ENCODE results near the gene HOOK2.

The HOOK2 gene

DNA sequence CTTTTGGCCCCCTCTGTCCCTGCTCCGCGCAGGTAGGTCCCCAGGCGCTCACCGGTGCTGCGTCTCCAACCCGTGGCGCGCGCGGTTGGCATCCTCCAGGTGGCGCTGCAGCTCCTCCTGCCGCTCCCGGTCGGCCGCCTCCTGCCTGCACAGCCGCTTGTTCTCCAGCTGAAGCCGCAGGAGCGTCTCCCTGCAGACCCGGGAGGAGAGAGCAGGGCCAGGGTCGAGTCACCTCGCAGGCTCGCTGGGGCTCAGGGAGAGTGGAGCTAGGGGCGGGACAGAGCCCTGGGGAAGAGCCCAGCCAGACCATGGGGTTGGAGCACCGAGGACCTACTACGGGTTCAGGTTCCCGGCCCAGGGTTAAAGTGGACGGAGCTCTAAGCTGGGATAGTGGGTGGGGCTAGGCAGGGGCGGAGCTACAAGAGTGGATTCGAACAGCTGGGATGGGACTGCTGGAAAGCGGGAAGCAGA, 9.3 kb downstream of the HOOK2 start:
- TF ChIP-seq CTCF (IDR thresholded peaks at IDR 0.05): peak; percentile 68
- no peak overlapping the region for H3K4me3 ChIP-seq (ENCODE audit: low read depth in 1 of 2, low read length in 1 of 2)
- no peaks in the 10 kb centered on the region for H3K36me3 ChIP-seq
- no peaks in the 10 kb centered on the region for H3K9me3 ChIP-seq
- peaks cover 0 to 7% of the 10 kb centered on the region in 2 experiments for H3K4me1 ChIP-seq (ENCODE audit: control insufficient read depth in 1 of 2, insufficient read depth in 1 of 2, low read depth in 1 of 2, low read length in 1 of 2)
- H3K27me3 ChIP-seq: no peaks in the 10 kb centered on the region
- H3K27ac ChIP-seq: peak overlapping the region; percentile 20

DNA sequence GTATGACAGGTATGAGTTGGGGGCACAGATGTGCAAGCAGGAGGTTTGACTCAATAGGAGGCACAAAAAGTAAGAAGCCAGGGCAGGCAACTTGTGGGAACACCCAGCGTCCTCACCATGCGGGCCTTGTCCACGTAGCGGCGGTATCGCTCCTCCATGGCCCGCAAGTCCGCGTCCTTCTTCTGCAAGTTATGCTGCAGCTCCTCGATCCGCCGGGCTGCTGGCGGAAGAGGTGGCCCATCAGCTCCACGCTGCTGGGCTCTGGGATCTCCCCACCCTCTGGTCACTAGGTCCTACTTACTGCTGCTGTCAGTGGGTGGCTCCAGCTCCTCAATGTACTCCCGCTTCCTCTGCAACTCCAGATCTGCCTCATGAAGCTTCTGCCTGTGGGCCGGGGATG, 10.7 kb downstream of the HOOK2 start:
- H3K4me3 ChIP-seq (ENCODE audit: low read depth in 1 of 2, low read length in 1 of 2): no peak overlapping the region
- no peak for TF ChIP-seq CTCF (IDR thresholded peaks at IDR 0.05)
- no peaks in the 10 kb centered on the region for H3K36me3 ChIP-seq
- H3K27ac ChIP-seq: no peak overlapping the region
- H3K9me3 ChIP-seq: no peaks in the 10 kb centered on the region
- peaks cover 0 to under 1% of the 10 kb centered on the region in 2 experiments for H3K4me1 ChIP-seq (ENCODE audit: control insufficient read depth in 1 of 2, insufficient read depth in 1 of 2, low read depth in 1 of 2, low read length in 1 of 2)
- no peaks in the 10 kb centered on the region for H3K27me3 ChIP-seq

GRCh38 chr19:12763100-12763499, 12.3 kb downstream of the HOOK2 start:
- Histone ChIP-seq H3K4me1 (ENCODE audit: control insufficient read depth in 1 of 2, insufficient read depth in 1 of 2, low read depth in 1 of 2, low read length in 1 of 2) (no peaks in the 10 kb centered on the region), H3K36me3 (no peaks in the 10 kb centered on the region), H3K9me3 (no peaks in the 10 kb centered on the region), H3K4me3 (ENCODE audit: low read depth in 1 of 2, low read length in 1 of 2) (no peak overlapping the region), H3K27me3 (peaks cover 2% of the 10 kb centered on the region), H3K27ac (no peak overlapping the region)
- no peak for TF ChIP-seq CTCF (IDR thresholded peaks at IDR 0.05)

GRCh38 chr19:12759686-12760085, 15.7 kb downstream of the HOOK2 start:
- H3K4me3 ChIP-seq (ENCODE audit: low read depth in 1 of 2, low read length in 1 of 2): no peak overlapping the region
- TF ChIP-seq CTCF (IDR thresholded peaks at IDR 0.05): no peak

DNA sequence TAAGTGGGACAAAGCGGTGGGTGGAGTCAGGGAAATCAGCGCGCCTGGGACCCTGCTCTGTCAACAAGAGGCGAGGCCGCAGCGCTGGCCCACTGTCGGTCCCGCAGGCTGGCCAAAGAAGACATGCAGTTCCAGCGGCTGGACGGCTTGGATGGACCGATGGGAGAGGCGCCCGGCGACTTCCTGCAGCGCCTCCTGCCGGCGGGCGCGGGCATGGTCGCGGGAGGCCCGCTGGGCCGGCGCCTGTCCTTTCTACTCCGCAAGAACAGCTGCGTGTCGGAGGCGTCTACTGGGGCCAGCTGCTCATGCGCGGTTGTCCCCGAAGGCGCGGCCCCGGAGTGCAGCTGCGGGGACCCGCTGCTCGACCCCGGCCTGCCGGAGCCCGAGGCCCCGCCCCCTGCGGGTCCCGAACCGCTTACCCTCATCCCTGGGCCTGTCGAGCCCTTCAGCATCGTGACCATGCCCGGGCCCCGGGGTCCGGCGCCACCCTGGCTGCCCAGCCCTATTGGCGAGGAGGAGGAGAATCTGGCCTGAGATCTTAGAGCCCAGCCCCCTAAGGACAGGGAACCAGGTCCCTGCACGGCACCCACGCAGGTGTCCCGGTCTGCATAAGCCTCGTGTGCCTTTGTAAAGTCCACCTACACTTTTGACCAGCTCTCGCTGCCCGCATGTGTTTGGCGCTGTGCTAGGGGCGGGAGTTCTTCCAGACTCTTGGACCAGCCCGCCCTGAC, 17.6 kb downstream of the HOOK2 start:
- Histone ChIP-seq H3K4me1 (ENCODE audit: control insufficient read depth in 1 of 2, insufficient read depth in 1 of 2, low read depth in 1 of 2, low read length in 1 of 2) (peaks cover 3 to 8% of the 10 kb centered on the region in 2 experiments), H3K36me3 (no peaks in the 10 kb centered on the region), H3K27ac (no peak overlapping the region), H3K27me3 (peaks cover 52% of the 10 kb centered on the region), H3K9me3 (no peaks in the 10 kb centered on the region), H3K4me3 (ENCODE audit: low read depth in 1 of 2, low read length in 1 of 2) (peak overlapping the region; percentile 29 to 56)
- peak; percentile 93 for TF ChIP-seq CTCF (IDR thresholded peaks at IDR 0.05)

More at GRCh38 chr19:12759686-12760085, 15.7 kb downstream of the HOOK2 start:
- Histone ChIP-seq H3K9me3 (no peaks in the 10 kb centered on the region), H3K27ac (no peak overlapping the region), H3K4me1 (ENCODE audit: control insufficient read depth in 1 of 2, insufficient read depth in 1 of 2, low read depth in 1 of 2, low read length in 1 of 2) (peaks cover 3 to 8% of the 10 kb centered on the region in 2 experiments), H3K27me3 (peaks cover 34% of the 10 kb centered on the region), H3K36me3 (no peaks in the 10 kb centered on the region)
